Activated naive CD4-positive, alpha-beta T cell treated with anti-CD3 and anti-CD28 coated beads, Interleukin-2, amount 10 ng/mL, durations not matched to agents 7 days and 5 days (primary cell): ENCODE measurements around the gene TMCC1.

Experiments
- CTCF ChIA-PET: fragments of 350-600 bp; sonication (Branson Sonifier 250); formaldehyde crosslinking; loops from one replicate; lab custom pipeline; 2021; ENCODE audit warnings: antibody characterized with exemption; lab: Charles Lee
- DNase-seq: peaks from one replicate; pipeline ENCODE4 v3.0.0-alpha.2; 2020
- H3K27ac Mint-ChIP-seq: one replicate; pipeline ENCODE4 v1.8.0; 2021; ENCODE audit warnings: mild to moderate bottlenecking, moderate library complexity, mixed read lengths
- H3K27me3 Mint-ChIP-seq: one replicate; pipeline ENCODE4 v1.8.0; 2021; ENCODE audit warnings: mild to moderate bottlenecking, mixed read lengths
- H3K36me3 Mint-ChIP-seq: one replicate; pipeline ENCODE4 v1.8.0; 2021; ENCODE audit warnings: mixed read lengths
- H3K4me1 Mint-ChIP-seq: one replicate; pipeline ENCODE4 v1.8.0; 2021; ENCODE audit warnings: mixed read lengths
- H3K4me3 Mint-ChIP-seq: one replicate; pipeline ENCODE4 v1.8.0; 2021; ENCODE audit warnings: mild to moderate bottlenecking, moderate library complexity, mixed read lengths
- H3K9me3 Mint-ChIP-seq: one replicate; pipeline ENCODE4 v1.8.0; 2021; ENCODE audit warnings: mixed read lengths

TMCC1 gene

GRCh38 chr3:129620828-129621559 is 272.5 kb downstream of the TMCC1 start:
- Mint-ChIP-seq H3K27ac (no peak overlapping the region), H3K9me3 (no peaks in the 10 kb centered on the region), H3K4me3 (no peak overlapping the region), H3K36me3 (no peaks in the 10 kb centered on the region), H3K27me3 (peaks cover 46% of the 10 kb centered on the region), H3K4me1 (peaks cover 13% of the 10 kb centered on the region)
- no peak for DNase-seq
- CTCF ChIA-PET = no interaction called here

- Mint-ChIP-seq H3K27ac (no peak overlapping the region), H3K27me3 (peaks cover 40% of the 10 kb centered on the region), H3K4me3 (no peak overlapping the region), H3K4me1 (peaks cover 8% of the 10 kb centered on the region), H3K36me3 (no peaks in the 10 kb centered on the region), H3K9me3 (no peaks in the 10 kb centered on the region)
- no peak for DNase-seq
- CTCF ChIA-PET = interaction anchor here (1.0 kb wide), 1 partner anchor 236 kb away, joined by 3 read pairs; no protein-coding TSS in a partner anchor
Measured at GRCh38 chr3:129619726-129620162, 273.8 kb downstream of the TMCC1 start.

GRCh38 chr3:129618901-129619671 is 274.4 kb downstream of the TMCC1 start:
- Mint-ChIP-seq H3K27ac (no peak overlapping the region), H3K4me3 (no peak overlapping the region), H3K27me3 (peaks cover 37% of the 10 kb centered on the region), H3K4me1 (peaks cover 8% of the 10 kb centered on the region), H3K9me3 (no peaks in the 10 kb centered on the region), H3K36me3 (no peaks in the 10 kb centered on the region)
- CTCF ChIA-PET = interaction anchor here (0.9 to 1.0 kb wide), 2 partner anchors 205 to 236 kb away, joined by 3 read pairs; no protein-coding TSS in a partner anchor
- no peak for DNase-seq

- no peak overlapping the region for H3K4me3 Mint-ChIP-seq
- H3K4me1 Mint-ChIP-seq = peaks cover 8% of the 10 kb centered on the region
- peaks cover 34% of the 10 kb centered on the region for H3K27me3 Mint-ChIP-seq
- no peaks in the 10 kb centered on the region for H3K36me3 Mint-ChIP-seq
- DNase-seq = no peak
- H3K9me3 Mint-ChIP-seq = no peaks in the 10 kb centered on the region
- no peak overlapping the region for H3K27ac Mint-ChIP-seq
- CTCF ChIA-PET = interaction anchor here (0.9 kb wide), 1 partner anchor 206 kb away, joined by 3 read pairs; no protein-coding TSS in a partner anchor
Measured at GRCh38 chr3:129618186-129618820, 275.2 kb downstream of the TMCC1 start.

GRCh38 chr3:129617381-129618185 is 275.9 kb downstream of the TMCC1 start:
- CTCF ChIA-PET = interaction anchor here (0.9 kb wide), 1 partner anchor 207 kb away, joined by 3 read pairs; no protein-coding TSS in a partner anchor
- Mint-ChIP-seq H3K36me3 (no peaks in the 10 kb centered on the region), H3K27ac (no peak overlapping the region), H3K4me3 (no peak overlapping the region), H3K9me3 (no peaks in the 10 kb centered on the region), H3K27me3 (peaks cover 37% of the 10 kb centered on the region), H3K4me1 (peaks cover 8% of the 10 kb centered on the region)
- DNase-seq = no peak

- H3K27ac Mint-ChIP-seq = no peak overlapping the region
- DNase-seq = no peak
- CTCF ChIA-PET = no interaction called here
- H3K9me3 Mint-ChIP-seq = no peaks in the 10 kb centered on the region
- H3K36me3 Mint-ChIP-seq = no peaks in the 10 kb centered on the region
- no peak overlapping the region for H3K4me3 Mint-ChIP-seq
- H3K27me3 Mint-ChIP-seq = peaks cover 38% of the 10 kb centered on the region
- H3K4me1 Mint-ChIP-seq = peaks cover 8% of the 10 kb centered on the region
Measured at GRCh38 chr3:129616713-129617112, 276.8 kb downstream of the TMCC1 start.

GRCh38 chr3:129616291-129616690 is 277.2 kb downstream of the TMCC1 start:
- Mint-ChIP-seq H3K4me1 (peaks cover 8% of the 10 kb centered on the region), H3K9me3 (no peaks in the 10 kb centered on the region), H3K4me3 (no peak overlapping the region), H3K36me3 (no peaks in the 10 kb centered on the region), H3K27me3 (peaks cover 39% of the 10 kb centered on the region), H3K27ac (no peak overlapping the region)
- no peak for DNase-seq
- CTCF ChIA-PET = no interaction called here

GRCh38 chr3:129615751-129616281 is 277.7 kb downstream of the TMCC1 start:
- Mint-ChIP-seq H3K27ac (no peak overlapping the region), H3K27me3 (peaks cover 42% of the 10 kb centered on the region), H3K4me3 (no peak overlapping the region), H3K9me3 (no peaks in the 10 kb centered on the region), H3K4me1 (peaks cover 8% of the 10 kb centered on the region), H3K36me3 (no peaks in the 10 kb centered on the region)
- CTCF ChIA-PET = no interaction called here
- no peak for DNase-seq

- peaks cover 8% of the 10 kb centered on the region for H3K4me1 Mint-ChIP-seq
Measured at GRCh38 chr3:129614927-129615363, 278.6 kb downstream of the TMCC1 start.

GRCh38 chr3:129614435-129614834 is 279.1 kb downstream of the TMCC1 start:
- no peak for DNase-seq
- H3K36me3 Mint-ChIP-seq = no peaks in the 10 kb centered on the region
- H3K27ac Mint-ChIP-seq = no peak overlapping the region
- CTCF ChIA-PET = interaction anchor here (0.8 kb wide), 1 partner anchor 16 kb away, joined by 3 read pairs; no protein-coding TSS in a partner anchor
- H3K9me3 Mint-ChIP-seq = no peaks in the 10 kb centered on the region
- no peak overlapping the region for H3K4me3 Mint-ChIP-seq
- H3K27me3 Mint-ChIP-seq = peaks cover 44% of the 10 kb centered on the region
- peaks cover 8% of the 10 kb centered on the region for H3K4me1 Mint-ChIP-seq

More at GRCh38 chr3:129614927-129615363, 278.6 kb downstream of the TMCC1 start:
- CTCF ChIA-PET = no interaction called here
- H3K36me3 Mint-ChIP-seq = no peaks in the 10 kb centered on the region
- H3K27ac Mint-ChIP-seq = no peak overlapping the region
- H3K9me3 Mint-ChIP-seq = no peaks in the 10 kb centered on the region
- peaks cover 40% of the 10 kb centered on the region for H3K27me3 Mint-ChIP-seq
- no peak for DNase-seq
- no peak overlapping the region for H3K4me3 Mint-ChIP-seq

GRCh38 chr3:129613367-129613740 is 280.2 kb downstream of the TMCC1 start:
- H3K4me1 Mint-ChIP-seq = peaks cover 8% of the 10 kb centered on the region
- H3K27ac Mint-ChIP-seq = no peak overlapping the region
- no peak overlapping the region for H3K4me3 Mint-ChIP-seq
- no peak for DNase-seq
- no peaks in the 10 kb centered on the region for H3K36me3 Mint-ChIP-seq
- peaks cover 51% of the 10 kb centered on the region for H3K27me3 Mint-ChIP-seq
- no peaks in the 10 kb centered on the region for H3K9me3 Mint-ChIP-seq
- CTCF ChIA-PET = no interaction called here

- Mint-ChIP-seq H3K4me3 (no peak overlapping the region), H3K9me3 (no peaks in the 10 kb centered on the region), H3K27ac (no peak overlapping the region), H3K4me1 (peaks cover 5% of the 10 kb centered on the region), H3K27me3 (peaks cover 55% of the 10 kb centered on the region), H3K36me3 (no peaks in the 10 kb centered on the region)
- CTCF ChIA-PET = no interaction called here
- DNase-seq = no peak
Measured at GRCh38 chr3:129612534-129613366, 280.8 kb downstream of the TMCC1 start.
